GM21423 (cell line): Measurements from ENCODE around the gene FLG2.

Source experiments
- ATAC-seq: cut with Tn5 transposase; IDR thresholded peaks from one replicate; pipeline ENCODE4 v1.9.1; 2021; ENCODE audit warnings: mild to moderate bottlenecking, moderate library complexity; ENCODE audit not compliant: unreplicated experiment

FLG2 gene

DNA sequence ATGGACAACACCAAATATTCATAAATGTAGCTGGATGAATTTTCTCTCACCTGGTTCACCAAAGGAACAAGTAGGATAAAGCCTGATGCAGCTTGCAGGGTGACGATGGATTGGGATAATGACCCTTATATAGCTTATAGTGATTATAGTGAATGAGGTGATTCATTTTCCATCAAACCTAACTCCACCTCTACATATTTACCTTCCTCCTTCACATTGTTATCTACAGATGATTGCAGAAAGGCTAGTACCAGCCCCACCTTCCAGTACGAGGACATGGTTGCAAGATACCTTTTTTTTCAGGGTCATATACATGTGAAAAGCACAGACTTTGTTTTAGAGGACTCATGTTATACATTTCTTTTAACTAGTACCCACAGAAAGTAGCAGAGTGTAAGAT, at the start of gene FLG2:
TSS of gene FLG2 (minus strand) at position 101 of the 400 bp plus-strand sequence. CDS start 1,122 bp downstream, outside the sequence.
- ATAC-seq: no peak

DNA sequence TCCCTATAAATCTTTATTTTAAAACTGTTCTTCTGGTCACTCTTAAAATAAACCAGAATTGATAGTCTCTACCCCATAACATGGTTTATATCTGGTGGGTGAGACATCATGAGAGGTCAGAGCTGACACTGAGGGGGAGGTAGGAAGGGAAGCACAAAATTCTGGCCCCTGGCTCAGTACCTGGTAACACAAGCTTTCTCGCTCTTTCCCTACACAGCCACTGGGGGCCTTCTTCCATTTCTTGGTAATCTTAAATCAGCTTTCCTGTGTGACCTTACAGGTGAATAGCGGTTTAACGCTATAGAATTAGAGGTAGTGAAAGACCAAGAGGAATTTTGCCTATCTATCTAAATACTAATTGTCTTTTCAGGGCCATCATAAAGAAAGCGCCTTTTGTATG, 48.9 kb upstream of the FLG2 start:
- no peak for ATAC-seq

DNA sequence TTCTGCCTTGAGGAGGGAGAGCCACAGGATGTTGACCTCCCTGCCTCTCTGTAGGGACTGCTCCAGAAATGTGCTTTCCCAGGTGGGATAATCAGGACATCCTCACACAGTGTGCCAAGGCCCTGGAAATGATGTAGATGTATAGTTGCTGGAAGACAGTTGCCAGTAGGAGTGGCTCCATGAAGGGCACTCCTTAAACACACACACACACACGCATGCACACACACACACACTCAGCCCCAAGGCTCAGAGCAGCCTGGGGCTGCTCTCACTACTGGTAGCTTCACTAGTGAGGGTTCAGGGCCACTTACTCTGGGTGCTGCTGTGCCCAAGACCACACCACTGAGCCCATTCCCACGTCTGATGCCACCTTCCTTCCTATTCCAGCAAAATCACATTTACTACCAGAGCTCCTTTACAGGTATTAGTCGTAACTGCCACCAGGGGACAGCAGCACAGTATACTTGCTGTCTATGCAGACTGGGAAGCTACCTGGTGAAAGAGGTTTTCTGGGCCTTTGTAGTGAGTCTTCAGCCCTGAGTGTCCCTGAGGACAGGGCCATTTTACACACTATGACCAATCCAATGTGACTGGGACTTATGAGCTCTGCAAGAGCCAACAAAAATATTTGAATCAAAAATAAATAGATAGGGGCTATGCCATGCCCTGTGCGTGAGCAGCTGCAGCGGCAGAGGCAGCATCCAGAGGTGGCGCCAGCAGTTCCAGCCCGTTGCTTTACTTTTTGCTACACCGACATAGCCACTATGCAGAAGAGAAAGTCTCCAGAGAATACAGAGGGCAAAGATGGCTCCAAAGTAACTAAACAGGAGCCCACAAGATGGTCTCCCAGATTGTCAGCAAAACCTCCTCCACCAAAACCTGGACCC, 39.2 kb upstream of the FLG2 start:
- no peak for ATAC-seq

DNA sequence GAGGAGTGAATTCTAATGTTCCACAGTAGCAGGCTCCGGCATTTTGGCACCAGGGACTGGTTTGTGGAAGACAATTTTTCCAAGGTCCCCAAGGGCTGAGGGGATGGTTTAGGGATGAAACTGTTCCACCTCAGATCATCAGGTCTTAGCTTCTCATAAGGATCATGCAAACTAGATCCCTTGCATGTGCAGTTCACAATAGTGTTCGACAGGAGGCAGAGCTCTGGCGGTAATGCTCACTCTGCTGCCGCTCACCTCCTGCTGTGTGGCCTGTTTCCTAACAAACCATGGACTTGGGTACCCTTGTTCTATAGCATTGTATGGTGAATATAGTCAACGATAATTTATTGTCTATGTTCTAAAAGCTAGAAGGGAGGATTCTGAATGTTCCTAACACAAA, 37.7 kb upstream of the FLG2 start:
- no peak for ATAC-seq

DNA sequence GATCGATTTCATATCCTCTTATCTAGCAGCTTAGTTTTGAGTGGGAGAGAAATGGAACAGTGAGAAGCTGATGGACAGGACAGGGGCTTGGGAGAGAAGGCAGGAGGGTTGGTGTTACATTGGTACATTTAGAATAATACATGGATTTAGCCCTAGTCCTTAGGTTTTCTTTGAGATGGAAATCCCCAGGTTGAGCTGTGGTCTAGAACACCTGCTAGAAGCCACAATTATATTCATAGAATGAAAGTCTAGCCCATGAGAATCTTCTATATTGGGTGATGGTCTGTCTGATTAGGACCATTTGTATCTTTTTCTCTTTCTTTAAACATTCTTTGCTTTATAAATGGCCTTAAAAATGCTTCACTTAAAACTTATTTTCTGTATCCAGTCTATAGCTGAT, 34.3 kb upstream of the FLG2 start:
- no peak for ATAC-seq

DNA sequence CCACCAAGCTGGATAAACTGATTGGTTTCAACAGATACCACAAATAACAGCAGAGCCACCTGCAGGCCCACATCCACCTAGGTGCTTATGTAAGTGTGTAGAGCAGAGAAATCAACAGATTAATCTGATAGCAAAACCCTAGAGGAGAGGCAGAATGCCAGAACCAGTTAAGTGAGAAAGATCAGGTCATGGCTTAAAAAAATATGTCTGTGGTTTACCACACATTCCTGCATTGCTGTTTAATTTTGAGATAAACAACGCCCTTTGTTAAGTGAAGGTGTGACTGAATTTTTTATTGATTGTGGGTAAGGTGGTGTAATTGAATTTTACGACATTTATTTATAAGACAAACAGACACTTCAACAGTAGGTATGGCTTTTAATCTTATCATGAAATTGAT, 33.1 kb upstream of the FLG2 start:
- no peak for ATAC-seq

DNA sequence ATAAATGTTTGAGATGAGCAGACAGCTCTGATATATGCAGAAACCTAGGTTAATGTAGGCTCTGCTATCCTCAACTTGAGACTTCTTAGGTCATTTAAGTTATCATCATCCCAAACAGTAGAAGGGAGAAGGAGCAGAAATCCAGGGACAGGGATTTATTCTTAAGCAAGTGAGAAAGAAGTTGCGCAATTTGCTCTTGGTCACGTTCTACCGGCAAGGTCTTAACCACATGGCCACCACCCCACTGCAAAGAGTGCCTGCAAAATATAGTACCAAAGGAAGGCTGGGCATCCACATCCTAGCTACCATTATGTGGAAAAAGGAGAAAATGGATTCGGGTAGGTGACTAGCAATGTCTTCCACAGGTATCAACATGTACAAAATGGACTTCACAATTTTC, 29.1 kb upstream of the FLG2 start:
- no peak for ATAC-seq

DNA sequence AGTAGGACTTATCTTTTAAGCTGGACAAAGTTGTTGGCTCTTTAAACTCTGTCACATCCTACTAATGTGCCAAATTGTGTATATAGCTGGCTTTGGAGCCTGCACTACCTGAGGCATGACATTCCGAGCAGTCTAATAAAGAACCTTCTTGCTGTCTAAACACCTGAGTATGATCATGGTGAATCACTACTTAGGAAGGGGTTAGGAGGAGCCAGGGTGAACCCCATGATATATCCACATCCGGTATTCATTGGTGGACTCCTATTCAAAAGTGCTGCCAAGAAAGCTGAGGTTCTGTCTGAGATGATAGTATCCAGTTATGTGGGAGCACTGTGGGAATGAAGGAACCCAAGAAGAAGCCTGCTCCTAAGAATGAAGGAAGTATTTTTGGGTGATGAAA, 27.1 kb upstream of the FLG2 start:
- no peak for ATAC-seq

DNA sequence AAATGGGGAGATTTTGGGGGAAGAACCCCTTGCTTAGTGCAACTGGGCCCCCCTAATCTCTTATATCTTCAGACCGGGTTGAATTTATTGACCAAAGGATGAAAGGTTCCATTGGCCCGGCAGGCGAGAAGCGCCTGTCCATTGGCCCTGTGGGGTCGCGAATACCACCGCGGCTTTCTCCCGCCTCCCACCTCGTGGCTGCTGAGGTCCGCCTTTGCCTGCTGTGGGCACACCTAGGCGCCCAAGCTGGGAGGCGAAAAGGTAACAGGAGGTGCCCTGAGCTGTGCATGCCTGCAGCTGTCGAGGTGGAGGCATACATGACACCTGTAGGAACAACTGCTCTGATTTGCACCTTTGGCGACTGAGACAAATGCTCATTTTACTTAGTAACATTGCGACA, 21.1 kb upstream of the FLG2 start:
- no peak for ATAC-seq

DNA sequence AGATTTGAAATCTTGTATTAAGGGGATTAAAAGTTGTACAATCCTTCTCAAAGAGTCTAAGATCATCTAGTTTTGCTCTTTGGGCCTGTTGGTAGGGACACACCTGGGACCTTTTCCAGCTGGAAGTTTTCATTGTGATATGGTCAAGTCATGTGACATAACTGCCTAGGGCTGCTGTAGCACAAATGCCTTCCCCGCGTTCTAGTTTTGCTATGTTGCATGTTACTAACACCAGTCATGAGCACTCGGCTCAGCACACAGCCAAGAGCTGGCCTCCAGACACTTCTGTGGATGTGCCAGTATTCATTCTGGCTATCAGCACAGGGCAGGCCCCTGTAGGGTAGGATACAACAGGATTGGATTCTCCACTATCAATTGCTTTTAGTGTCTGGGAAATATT, 14.6 kb upstream of the FLG2 start:
- ATAC-seq: no peak

DNA sequence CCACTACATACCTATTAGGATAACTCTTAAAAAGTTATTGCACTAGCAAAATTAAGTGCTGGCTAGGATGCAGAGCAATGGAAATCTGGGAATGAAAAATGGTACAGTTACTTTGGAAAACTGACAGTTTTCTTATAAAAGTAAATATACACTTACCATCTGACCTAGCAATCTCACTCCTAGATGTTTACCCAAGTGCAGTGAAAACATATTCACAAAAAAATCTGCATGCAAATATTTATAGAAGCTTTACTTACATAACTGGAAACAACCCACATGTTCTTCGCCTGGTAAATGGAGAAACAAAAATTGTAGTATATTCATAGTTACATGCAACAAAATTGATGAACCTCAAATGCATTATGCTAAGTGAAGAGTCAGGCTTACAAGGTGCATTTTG, 12.9 kb upstream of the FLG2 start:
- ATAC-seq: no peak

DNA sequence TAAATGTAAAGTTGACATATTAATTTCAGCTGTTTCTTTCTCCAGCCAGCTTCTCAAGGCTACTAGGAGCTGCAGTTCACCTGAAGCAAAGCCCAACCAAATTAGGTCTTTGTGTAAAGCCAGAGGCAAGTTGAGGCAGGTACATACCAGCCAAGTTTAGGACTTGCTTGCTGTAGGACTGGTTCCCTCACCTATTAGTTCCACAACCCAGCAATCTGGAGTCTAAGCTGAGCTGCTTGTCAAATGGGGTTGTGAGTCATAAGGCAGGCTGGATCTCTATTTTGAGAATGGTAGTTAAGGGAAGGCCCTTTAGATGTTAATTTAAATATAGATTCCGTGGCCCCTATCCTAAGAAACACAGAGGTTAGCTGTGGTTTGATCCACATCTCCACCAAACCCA, 7.6 kb upstream of the FLG2 start:
- ATAC-seq: no peak

DNA sequence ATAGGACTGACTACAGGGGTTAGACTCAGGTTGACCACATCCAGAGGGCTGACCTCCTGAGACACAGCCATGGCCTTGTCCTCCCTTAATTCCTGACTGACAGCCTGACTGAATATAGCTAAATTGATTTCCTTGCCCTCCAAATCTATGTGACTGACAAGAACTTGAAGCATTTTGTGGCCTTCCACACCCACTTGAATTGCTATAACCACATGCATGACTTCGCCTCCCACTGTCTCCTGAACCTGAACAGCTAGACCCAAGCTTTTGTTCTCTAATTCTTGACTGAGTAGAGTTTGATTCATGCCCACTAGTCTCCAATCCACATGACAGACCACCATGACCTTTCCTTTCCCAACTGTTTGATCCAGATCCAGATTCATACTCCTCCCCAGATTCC, 3.1 kb downstream of the FLG2 start:
- ATAC-seq: no peak

DNA sequence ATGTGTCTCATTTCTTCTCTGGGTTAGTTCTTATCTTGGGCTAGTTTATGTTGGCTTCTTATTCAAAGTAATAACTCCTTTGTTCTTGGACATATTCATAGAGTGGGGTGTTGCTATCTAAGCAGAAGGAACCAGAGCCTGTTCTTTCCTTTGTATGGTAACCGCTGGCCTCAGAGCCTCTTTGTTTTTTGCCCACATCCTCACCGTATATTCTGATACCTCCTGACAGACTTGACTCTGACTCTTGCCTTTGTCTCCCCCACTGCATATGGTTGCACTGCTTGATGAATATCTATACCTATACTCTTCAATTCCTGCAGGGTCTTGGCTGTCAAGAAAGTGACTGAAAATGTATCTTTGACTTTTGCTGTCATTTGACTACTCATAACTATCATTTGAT, 10.2 kb downstream of the FLG2 start:
- no peak for ATAC-seq

DNA sequence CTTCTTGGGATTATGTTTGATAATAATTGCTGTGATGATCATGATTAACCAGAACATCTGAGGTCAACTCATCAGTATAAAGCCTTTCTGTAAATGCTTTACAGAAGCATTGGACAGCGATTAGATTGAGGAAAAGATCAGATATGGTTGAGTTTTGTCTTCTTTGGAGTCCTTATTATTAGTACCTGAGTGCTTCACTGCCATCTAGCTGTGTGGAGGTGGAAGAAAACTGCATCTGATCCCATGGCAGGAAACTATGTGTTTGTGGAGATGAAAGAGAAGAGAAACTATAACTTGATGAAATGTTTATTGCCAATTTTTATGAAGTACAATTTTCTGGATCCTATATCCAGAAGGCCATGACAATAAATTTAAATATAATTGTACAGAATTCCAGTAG, 11.4 kb downstream of the FLG2 start:
- no peak for ATAC-seq

DNA sequence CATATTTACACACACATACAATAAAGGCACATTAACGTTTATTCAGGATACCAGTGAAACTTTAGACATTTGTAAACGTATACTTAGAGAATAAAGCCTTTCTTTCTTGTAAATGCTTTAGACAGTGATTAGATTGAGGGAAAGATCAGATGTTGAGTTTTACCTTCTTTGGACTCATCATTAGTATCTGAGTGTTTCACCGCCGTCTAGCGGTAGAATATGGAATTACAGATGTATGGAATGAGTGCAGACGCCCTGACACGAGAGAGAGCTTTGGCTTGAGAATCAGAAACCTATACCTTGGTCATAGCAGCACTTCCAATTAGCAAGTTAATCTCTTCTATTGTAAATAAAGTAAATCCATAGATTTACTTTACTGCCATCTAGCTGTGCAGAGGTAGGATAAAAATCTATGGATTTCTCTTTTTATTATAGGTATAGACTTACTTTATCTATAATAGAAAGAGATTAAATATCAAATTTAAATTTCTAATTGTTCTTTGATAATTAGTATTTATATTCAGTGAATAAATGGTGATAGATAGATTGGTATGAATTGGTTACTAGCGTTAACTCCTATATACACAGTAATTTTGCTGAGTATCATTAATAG, 12.6 kb downstream of the FLG2 start:
- ATAC-seq: peak; percentile 53

DNA sequence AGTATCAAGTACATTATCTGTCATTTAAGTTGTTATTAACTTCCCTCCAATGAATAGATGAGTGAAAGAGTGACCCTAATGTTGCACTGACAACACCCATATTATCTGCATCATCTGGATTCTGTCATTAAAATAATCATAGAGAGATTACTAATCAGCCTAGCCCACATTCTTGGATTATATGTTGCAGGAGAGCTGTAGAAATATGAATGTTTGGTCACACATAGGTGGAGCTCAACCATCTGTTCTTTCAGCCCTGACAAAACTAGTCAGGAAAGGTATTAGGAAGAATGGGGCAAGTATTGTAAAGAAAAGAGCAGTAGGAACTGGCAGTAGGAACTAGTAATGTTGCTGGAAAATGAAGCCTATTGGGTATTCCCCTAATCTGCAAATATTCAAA, 15.4 kb downstream of the FLG2 start:
- ATAC-seq: no peak

DNA sequence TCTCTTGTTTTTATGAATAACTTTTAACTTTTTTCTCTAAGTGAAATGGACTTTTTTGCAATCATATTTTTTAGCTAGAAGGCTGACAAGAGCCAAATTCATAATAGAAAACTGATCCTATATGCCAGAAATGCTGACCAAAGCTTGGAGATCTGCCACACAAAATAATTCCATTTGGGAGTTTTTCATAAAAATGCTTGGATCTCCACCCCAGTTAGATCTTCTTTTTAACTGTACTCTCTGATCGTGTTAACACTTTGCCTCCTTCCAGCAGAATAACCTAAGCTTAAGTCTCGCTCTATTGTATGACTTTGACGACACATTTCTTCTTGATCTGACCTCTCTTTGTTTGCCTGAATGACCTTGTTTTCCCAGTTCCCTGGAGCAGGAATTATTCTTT, 16.8 kb downstream of the FLG2 start:
- no peak for ATAC-seq

DNA sequence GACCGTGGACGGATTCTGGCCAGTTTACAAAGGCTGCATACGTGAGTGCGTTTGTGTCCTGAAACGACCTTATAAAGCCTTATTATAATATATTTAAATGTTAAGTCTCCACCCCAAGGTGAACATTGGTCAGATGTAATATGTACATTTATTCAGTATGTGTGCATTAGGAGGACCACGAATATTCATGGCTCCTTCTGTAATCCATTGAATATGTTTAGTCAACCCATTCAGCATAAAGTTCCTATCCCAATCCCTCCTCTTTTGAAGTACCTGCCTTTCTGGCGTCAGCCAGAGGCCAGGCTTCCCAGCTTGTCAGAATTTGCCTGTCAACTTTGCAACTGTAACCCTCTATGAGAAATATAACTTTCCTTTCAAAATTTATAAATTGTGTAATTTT, 24.4 kb downstream of the FLG2 start:
- no peak for ATAC-seq

DNA sequence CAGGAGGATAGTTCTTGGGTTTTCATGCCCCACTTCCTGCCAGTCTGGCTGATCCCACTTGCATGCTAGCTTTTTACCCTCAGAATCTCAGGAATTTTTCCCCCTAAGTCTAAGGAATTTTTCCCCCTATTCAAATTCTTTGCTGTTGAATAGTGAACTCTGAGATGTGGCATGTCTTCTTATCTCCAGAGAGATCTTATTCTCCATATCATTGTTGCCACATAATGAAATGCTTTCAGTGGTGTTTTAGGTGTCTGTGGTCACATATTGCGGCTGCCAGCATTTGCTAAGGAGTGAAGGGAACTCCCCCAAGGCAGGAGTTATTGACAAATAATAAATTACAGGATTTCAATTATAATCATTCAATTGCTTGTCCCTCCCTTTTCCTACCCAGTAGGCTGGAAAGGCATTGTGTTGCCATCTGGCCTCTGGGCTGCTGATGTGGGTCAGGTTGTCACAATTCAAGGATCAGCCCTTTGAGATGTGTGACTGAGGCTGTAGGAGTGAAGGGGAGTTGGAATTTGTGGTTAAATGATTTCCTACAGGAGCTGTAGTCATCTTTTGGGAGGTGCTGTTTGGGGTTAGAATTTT, 30.9 kb downstream of the FLG2 start:
- no peak for ATAC-seq

DNA sequence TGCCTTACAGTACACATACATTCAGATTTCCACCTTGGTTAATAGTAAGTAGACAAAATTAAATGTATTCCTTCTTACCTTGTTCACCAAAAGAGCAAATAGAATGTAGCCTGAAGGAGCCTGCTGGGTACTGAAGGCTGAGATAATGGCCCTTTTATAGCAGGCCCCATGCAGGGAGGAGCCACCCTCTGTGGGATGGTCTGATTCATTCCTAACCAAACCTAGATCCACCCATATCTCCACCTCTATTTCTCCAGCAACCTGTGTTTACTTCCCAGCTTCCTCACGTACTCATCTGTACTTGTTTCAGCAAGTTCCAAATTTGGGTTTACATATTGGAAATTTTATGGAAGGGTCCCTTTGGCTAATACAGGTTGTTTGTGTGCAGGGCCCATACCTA, 34.7 kb downstream of the FLG2 start, which contains the start of gene FLG:
TSS of gene FLG (minus strand) at position 129 of the 400 bp plus-strand sequence. CDS start 9,783 bp downstream, outside the sequence.
- no peak for ATAC-seq

DNA sequence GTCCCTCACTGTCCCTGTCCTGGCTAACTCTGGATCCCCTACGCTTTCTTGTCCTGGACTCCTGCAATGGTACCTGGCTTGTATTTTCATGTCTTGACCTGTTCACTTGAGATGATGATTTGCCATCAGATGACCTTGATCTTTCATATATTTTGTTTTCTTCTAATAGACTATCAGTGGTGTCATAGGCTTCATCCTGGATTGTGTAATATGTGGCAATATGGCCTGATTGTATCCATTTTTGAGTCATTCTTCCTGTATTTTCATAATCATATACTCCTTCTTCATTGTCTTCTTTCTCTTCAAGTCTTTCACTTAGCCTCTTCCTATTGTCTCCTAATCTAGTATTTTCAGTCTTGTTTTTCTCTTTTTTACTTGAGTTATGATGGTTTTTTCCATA, 45.8 kb downstream of the FLG2 start:
- ATAC-seq: no peak
